Trophoblast cell (in vitro differentiated cells and primary cell): ENCODE results near the gene ADK.

Source experiments
- DNase-seq, 2 donors: peaks; one replicate each; pipeline ENCODE4 v3.0.0-alpha.2; 2016
- H2AFZ ChIP-seq: 2 replicates; pipeline ENCODE4 v1.6.1; 2013; ENCODE audit warnings: low read length, moderate library complexity, mild to moderate bottlenecking; ENCODE audit not compliant: insufficient read depth, poor library complexity
- H2AK5ac ChIP-seq: 2 replicates; pipeline ENCODE4 v1.6.1; 2013; ENCODE audit warnings: mild to moderate bottlenecking, low read length
- H2BK120ac ChIP-seq: 2 replicates; pipeline ENCODE4 v1.6.1; 2013; ENCODE audit warnings: low read length, mild to moderate bottlenecking, moderate library complexity; ENCODE audit not compliant: insufficient read depth, poor library complexity
- H2BK12ac ChIP-seq: 2 replicates; pipeline ENCODE4 v1.6.1; 2013; ENCODE audit warnings: mild to moderate bottlenecking, low read length, moderate library complexity
- H2BK5ac ChIP-seq: 2 replicates; pipeline ENCODE4 v1.6.1; 2013; ENCODE audit warnings: low read length, low read depth, moderate library complexity, mild to moderate bottlenecking; ENCODE audit not compliant: poor library complexity
- H3K14ac ChIP-seq: 2 replicates; pipeline ENCODE4 v1.6.1; 2013; ENCODE audit warnings: mild to moderate bottlenecking, low read length
- H3K18ac ChIP-seq: 2 replicates; pipeline ENCODE4 v1.6.1; 2013; ENCODE audit warnings: mild to moderate bottlenecking, low read length
- H3K23ac ChIP-seq: 2 replicates; pipeline ENCODE4 v1.6.1; 2013; ENCODE audit warnings: low read length
- H3K27ac ChIP-seq: 2 replicates; pipeline ENCODE4 v1.5.1; 2013; ENCODE audit warnings: low read depth, mild to moderate bottlenecking, inconsistent platforms, low read length, moderate library complexity
- H3K27me3 ChIP-seq: 2 replicates; pipeline ENCODE4 v1.6.1; 2013; ENCODE audit warnings: inconsistent platforms, mild to moderate bottlenecking, low read length, moderate library complexity; ENCODE audit not compliant: insufficient read depth
- H3K36me3 ChIP-seq, 2 experiments: 1 replicate in 1 of 2; 2 replicates in 1 of 2; pipeline ENCODE4 v1.6.1; 2013; ENCODE audit warnings: low read length in 2 of 2, mild to moderate bottlenecking in 2 of 2, moderate library complexity in 1 of 2; ENCODE audit not compliant: insufficient read depth in 2 of 2, control insufficient read depth in 1 of 2
- H3K4ac ChIP-seq: 2 replicates; pipeline ENCODE4 v1.6.1; 2013; ENCODE audit warnings: low read depth, mild to moderate bottlenecking, low read length, moderate library complexity
- H3K4me1 ChIP-seq, 2 experiments: 1 replicate in 1 of 2; 2 replicates in 1 of 2; pipeline ENCODE4 v1.6.1; 2013; ENCODE audit warnings: low read length in 2 of 2, mild to moderate bottlenecking in 2 of 2, moderate library complexity in 1 of 2; ENCODE audit not compliant: insufficient read depth in 2 of 2, control insufficient read depth in 1 of 2
- H3K4me2 ChIP-seq: 2 replicates; pipeline ENCODE4 v1.6.1; 2013; ENCODE audit warnings: inconsistent platforms, mild to moderate bottlenecking, low read length, moderate library complexity
- H3K4me3 ChIP-seq: 2 replicates; pipeline ENCODE4 v1.5.1; 2013; ENCODE audit warnings: mild to moderate bottlenecking, low read depth, low read length, inconsistent platforms
- H3K79me1 ChIP-seq: one replicate; pipeline ENCODE4 v1.6.1; 2013; ENCODE audit warnings: low read length
- H3K79me2 ChIP-seq: 2 replicates; pipeline ENCODE4 v1.6.1; 2013; ENCODE audit warnings: low read length, mild to moderate bottlenecking; ENCODE audit not compliant: control insufficient read depth, insufficient read depth, poor library complexity
- H3K9ac ChIP-seq: 2 replicates; pipeline ENCODE4 v1.6.1; 2013; ENCODE audit warnings: mild to moderate bottlenecking, low read length
- H3K9me3 ChIP-seq: 2 replicates; pipeline ENCODE4 v1.6.1; 2013; ENCODE audit warnings: low read depth, mild to moderate bottlenecking, control low read depth, inconsistent platforms, low read length; ENCODE audit not compliant: insufficient read depth
- H4K12ac ChIP-seq: 2 replicates; pipeline ENCODE4 v1.6.1; 2013; ENCODE audit warnings: low read depth, mild to moderate bottlenecking, low read length, moderate library complexity
- H4K8ac ChIP-seq: 2 replicates; pipeline ENCODE4 v1.6.1; 2013; ENCODE audit warnings: low read depth, mild to moderate bottlenecking, low read length, moderate library complexity
- H4K91ac ChIP-seq: one replicate; pipeline ENCODE4 v1.6.1; 2013; ENCODE audit warnings: low read depth, mild to moderate bottlenecking, low read length, moderate library complexity
- WGBS: extraction: QIAGEN DNeasy Blood & Tissue Kit; methylation state at CpG from one replicate; pipeline ENCODE4 v1.1.7; 2013; ENCODE audit warnings: missing lambda C conversion rate; ENCODE audit not compliant: insufficient read length, insufficient coverage; ENCODE audit errors: extremely low coverage; 5-methylcytosine and 5-hydroxymethylcytosine counted together

Gene ADK

DNA sequence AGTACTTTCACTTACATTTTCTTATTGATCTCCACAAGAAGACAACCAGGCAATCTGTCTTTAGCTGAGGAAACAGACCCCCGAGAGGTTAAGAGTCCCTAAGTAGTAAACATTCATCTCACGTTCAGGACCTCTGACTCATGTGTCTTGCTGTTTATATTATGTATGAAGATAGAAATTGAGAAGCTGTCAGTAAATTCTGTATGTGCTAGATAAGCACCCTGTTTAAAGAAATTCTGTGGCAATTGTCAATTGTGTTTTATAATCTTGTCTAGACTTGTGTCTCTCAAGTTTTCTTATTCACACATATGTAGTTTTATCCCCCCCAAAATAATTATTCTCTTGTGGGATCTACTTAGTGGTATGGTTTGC lies 14.5 kb downstream of the ADK start:
- Histone ChIP-seq H3K27me3 (no peaks in the 10 kb centered on the region), H3K4me2 (no peak overlapping the region), H3K4me1 (peaks cover 2 to 3% of the 10 kb centered on the region in 2 experiments), H3K4ac (no peak overlapping the region), H3K27ac (no peak overlapping the region), H2AK5ac (no peak overlapping the region), H3K23ac (no peak overlapping the region), H3K4me3 (no peak overlapping the region), H4K12ac (no peak overlapping the region), H4K8ac (no peak overlapping the region), H2AFZ (no peak overlapping the region), H2BK12ac (no peak overlapping the region), H3K14ac (no peak overlapping the region), H3K18ac (no peak overlapping the region), H3K36me3 (no peaks in the 10 kb centered on the region), H3K79me2 (no peaks in the 10 kb centered on the region), H3K79me1 (peaks cover 3% of the 10 kb centered on the region), H4K91ac (no peak overlapping the region), H3K9me3 (no peaks in the 10 kb centered on the region), H3K9ac (no peak overlapping the region), H2BK5ac (no peak overlapping the region), H2BK120ac (no peak overlapping the region)
- no peak for DNase-seq
- WGBS: no CpG with 5 or more reads among the region's 2 CpGs

DNA sequence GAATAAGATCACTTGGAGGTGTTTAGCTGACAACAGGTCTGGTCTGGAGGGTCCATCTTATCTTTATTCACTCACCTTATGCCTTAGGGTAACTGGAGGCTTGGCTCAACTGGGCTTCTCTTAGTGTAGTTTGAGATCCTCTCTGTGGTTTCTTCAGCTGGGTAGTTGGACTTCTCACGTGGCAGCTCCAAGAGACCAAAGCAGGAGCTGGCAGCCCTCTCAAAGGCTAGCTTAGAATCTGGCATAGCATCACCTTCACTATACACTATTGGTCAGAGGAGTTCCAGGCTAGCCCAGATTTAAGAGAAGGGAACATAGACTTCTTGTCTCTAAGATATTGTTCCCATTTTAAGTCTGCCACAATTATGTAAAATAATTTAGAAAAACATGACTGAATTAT lies 16.4 kb downstream of the ADK start:
- no peak overlapping the region for H2BK12ac ChIP-seq
- no peaks in the 10 kb centered on the region for H3K36me3 ChIP-seq
- H3K9me3 ChIP-seq: no peaks in the 10 kb centered on the region
- no peak overlapping the region for H3K18ac ChIP-seq
- no peaks in the 10 kb centered on the region for H3K79me2 ChIP-seq
- H3K4ac ChIP-seq: no peak overlapping the region
- H3K4me1 ChIP-seq: peaks cover 2 to 3% of the 10 kb centered on the region in 2 experiments
- H3K4me3 ChIP-seq: no peak overlapping the region
- DNase-seq: no peak
- no peak overlapping the region for H2AK5ac ChIP-seq
- H3K79me1 ChIP-seq: peaks cover 3% of the 10 kb centered on the region
- H4K12ac ChIP-seq: no peak overlapping the region
- H2AFZ ChIP-seq: no peak overlapping the region
- no CpG with 5 or more reads among the region's 1 CpG for WGBS
- H3K23ac ChIP-seq: no peak overlapping the region
- H2BK5ac ChIP-seq: no peak overlapping the region
- no peak overlapping the region for H4K8ac ChIP-seq
- no peak overlapping the region for H4K91ac ChIP-seq
- no peak overlapping the region for H3K27ac ChIP-seq
- H2BK120ac ChIP-seq: no peak overlapping the region
- H3K9ac ChIP-seq: no peak overlapping the region
- H3K4me2 ChIP-seq: no peak overlapping the region
- H3K27me3 ChIP-seq: no peaks in the 10 kb centered on the region
- no peak overlapping the region for H3K14ac ChIP-seq

DNA sequence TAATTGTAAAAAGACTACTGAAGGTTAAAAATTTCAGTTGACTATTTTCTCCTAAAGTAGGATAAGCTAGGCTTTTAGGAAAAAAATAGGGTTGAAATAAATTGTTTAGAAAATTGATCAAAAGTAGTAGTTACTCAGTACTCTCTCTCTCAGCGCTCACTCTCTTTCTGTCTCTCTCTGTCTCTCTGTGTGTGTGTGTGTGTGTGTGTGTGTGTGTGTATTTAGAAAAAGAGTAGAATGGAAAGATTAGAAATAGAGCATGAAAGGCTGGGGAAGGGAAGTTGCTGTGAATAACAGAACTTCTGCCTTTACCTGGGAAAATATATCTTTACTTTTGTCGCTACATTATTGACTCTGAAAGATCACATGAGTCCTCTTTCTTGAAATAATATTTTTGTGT lies 20.6 kb downstream of the ADK start:
- H3K4me3 ChIP-seq: no peak overlapping the region
- DNase-seq: no peak
- no peak overlapping the region for H3K4me2 ChIP-seq
- H2BK120ac ChIP-seq: no peak overlapping the region
- no peak overlapping the region for H2AK5ac ChIP-seq
- H3K27ac ChIP-seq: no peak overlapping the region
- no peak overlapping the region for H2AFZ ChIP-seq
- H3K14ac ChIP-seq: no peak overlapping the region
- H3K9me3 ChIP-seq: no peaks in the 10 kb centered on the region
- no peak overlapping the region for H2BK12ac ChIP-seq
- H3K18ac ChIP-seq: no peak overlapping the region
- H4K12ac ChIP-seq: no peak overlapping the region
- no peaks in the 10 kb centered on the region for H3K27me3 ChIP-seq
- H2BK5ac ChIP-seq: no peak overlapping the region
- no CpG with 5 or more reads among the region's 2 CpGs for WGBS
- H3K4me1 ChIP-seq: no peaks in the 10 kb centered on the region
- H3K4ac ChIP-seq: no peak overlapping the region
- no peak overlapping the region for H4K8ac ChIP-seq
- H3K79me2 ChIP-seq: peaks cover 3% of the 10 kb centered on the region
- H3K23ac ChIP-seq: no peak overlapping the region
- no peak overlapping the region for H3K9ac ChIP-seq
- H4K91ac ChIP-seq: no peak overlapping the region
- peaks cover 4% of the 10 kb centered on the region for H3K79me1 ChIP-seq
- H3K36me3 ChIP-seq: no peaks in the 10 kb centered on the region

DNA sequence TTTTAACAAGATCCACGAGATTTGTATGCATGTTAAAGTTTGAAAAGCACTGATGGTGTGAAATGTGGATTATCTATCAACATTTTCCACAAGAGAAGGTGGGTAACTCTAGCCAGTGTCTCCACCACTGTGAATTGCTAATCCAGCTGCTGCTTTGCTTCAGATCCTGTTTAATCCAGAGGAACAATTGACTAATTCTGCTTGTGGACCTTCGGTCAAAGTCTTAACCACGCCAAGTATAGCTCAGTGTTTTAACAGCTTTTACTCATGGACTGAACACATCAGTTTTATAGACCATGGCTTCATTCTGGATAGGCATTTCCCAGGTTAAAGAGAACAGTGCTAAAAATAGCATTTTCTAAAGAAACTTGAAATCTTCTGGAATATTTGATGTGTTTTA lies 23.5 kb downstream of the ADK start:
- no peak overlapping the region for H4K12ac ChIP-seq
- H3K9me3 ChIP-seq: no peaks in the 10 kb centered on the region
- H4K8ac ChIP-seq: no peak overlapping the region
- peaks cover 0 to 2% of the 10 kb centered on the region in 2 experiments for H3K4me1 ChIP-seq
- H3K4ac ChIP-seq: no peak overlapping the region
- H2BK120ac ChIP-seq: no peak overlapping the region
- H3K23ac ChIP-seq: no peak overlapping the region
- no peak overlapping the region for H2BK5ac ChIP-seq
- no peak overlapping the region for H3K4me3 ChIP-seq
- H3K18ac ChIP-seq: no peak overlapping the region
- H3K79me1 ChIP-seq: peaks cover 10% of the 10 kb centered on the region
- no peak overlapping the region for H2BK12ac ChIP-seq
- no peak overlapping the region for H3K14ac ChIP-seq
- H2AFZ ChIP-seq: no peak overlapping the region
- no peak for DNase-seq
- no CpG with 5 or more reads among the region's 3 CpGs for WGBS
- peaks cover 9% of the 10 kb centered on the region for H3K79me2 ChIP-seq
- no peaks in the 10 kb centered on the region for H3K36me3 ChIP-seq
- H4K91ac ChIP-seq: no peak overlapping the region
- no peak overlapping the region for H2AK5ac ChIP-seq
- H3K4me2 ChIP-seq: no peak overlapping the region
- H3K27ac ChIP-seq: no peak overlapping the region
- H3K27me3 ChIP-seq: no peaks in the 10 kb centered on the region
- no peak overlapping the region for H3K9ac ChIP-seq
